HCT116 (cell line): ENCODE results near the gene C1orf115. TPM values are rescaled to one million over a fixed set of nuclear protein-coding genes. Genes with fewer than 3 reads are reported as not detected.

Experiments
- ATAC-seq: fragments of 200-7000 bp; cut with Tn5 transposase; 2 replicates; pipeline ENCODE4 v1.9.1; 2020; ENCODE audit warnings: mild to moderate bottlenecking, moderate library complexity
- Bru-seq: library from RNA; stranded (reverse); fragments of 400-500 nt; gene quantifications from one replicate; lab custom pipeline; 2021; lab: Mats Ljungman, UMichigan
- BruChase-seq, 2 experiments: library from RNA; stranded (reverse); fragments of 400-500 nt; gene quantifications; one replicate each; lab custom pipeline; 2021; lab: Mats Ljungman, UMichigan
- BruUV-seq: library from RNA; stranded (reverse); fragments of 400-500 nt; replicated peaks from 2 replicates; lab custom pipeline; 2021; lab: Mats Ljungman, UMichigan
- CTCF ChIA-PET: fragments of 300-600 bp; sonication (Branson Sonifier 250); formaldehyde crosslinking; loops from one replicate; lab custom pipeline; 2021; ENCODE audit warnings: antibody characterized with exemption; lab: Charles Lee
- POLR2A ChIA-PET: fragments of 300-600, 350-600 bp; sonication (Branson Sonifier 250); formaldehyde crosslinking; loops from one replicate; lab custom pipeline; 2021; ENCODE audit warnings: antibody characterized with exemption; lab: Charles Lee
- RAD21 ChIA-PET, 2 experiments: fragments of 300-600 bp; sonication (Branson Sonifier 250); formaldehyde crosslinking; loops; one replicate each; lab custom pipeline; 2023; ENCODE audit warnings: low total read pairs in 2 of 2; ENCODE audit not compliant: uncharacterized antibody in 2 of 2, unreplicated experiment in 2 of 2, low non-redundant PET in 1 of 2; lab: Charles Lee
- DNase-seq: peaks from one replicate; pipeline ENCODE4 v3.0.0-alpha.2; 2010; ENCODE audit warnings: low read depth, low spot score
- H2AFZ ChIP-seq: fragments of 200-600 bp; shearing (Covaris generic), sonication (generic); 2 replicates; pipeline ENCODE4 v1.6.1; 2017; ENCODE audit warnings: low read depth, mixed run types, mixed read lengths, antibody characterized with exemption, low read length; ENCODE audit not compliant: poor library complexity, severe bottlenecking
- H3K27ac ChIP-seq: 2 replicates; pipeline ENCODE4 v1.5.1; 2012; ENCODE audit warnings: low read depth, low read length
- H3K27me3 ChIP-seq: fragments of 200-600 bp; sonication (generic); 2 replicates; pipeline ENCODE4 v1.6.1; 2016; ENCODE audit warnings: mixed run types, low read length, mixed read lengths; ENCODE audit not compliant: insufficient read depth
- H3K36me3 ChIP-seq, 2 experiments: fragments of 200-500 bp in 1 of 2; fragments of 200-600 bp in 1 of 2; sonication (Bioruptor generic) in 1 of 2; sonication (generic) in 1 of 2; 2 replicates each; pipeline versions ENCODE4 v1.5.1 to v1.6.1; 2014 to 2016; ENCODE audit warnings: low read length in 2 of 2, inconsistent platforms in 1 of 2, mixed read lengths in 1 of 2, mixed run types in 1 of 2; ENCODE audit not compliant: insufficient read depth in 2 of 2, control insufficient read depth in 1 of 2
- H3K4me1 ChIP-seq, 2 experiments: fragments of 200-600 bp in 1 of 2; sonication (generic) in 1 of 2; 2 replicates each; pipeline versions ENCODE4 v1.5.1 to v1.6.1; 2012 to 2017; ENCODE audit warnings: low read length in 2 of 2, inconsistent platforms in 1 of 2, mild to moderate bottlenecking in 1 of 2, mixed read lengths in 1 of 2, mixed run types in 1 of 2, moderate library complexity in 1 of 2; ENCODE audit not compliant: insufficient read depth in 2 of 2, control insufficient read depth in 1 of 2
- H3K4me2 ChIP-seq: fragments of 200-600 bp; sonication (generic); 2 replicates; pipeline ENCODE4 v1.6.1; 2017; ENCODE audit warnings: mixed run types, low read length, mixed read lengths
- H3K4me3 ChIP-seq, 2 experiments: fragments of 200-600 bp in 1 of 2; sonication (generic) in 1 of 2; replicated peaks in 1 of 2; 2 replicates each; pipeline ENCODE4 v1.5.1; 2011 to 2016; ENCODE audit warnings: low read length in 2 of 2, control low read depth in 1 of 2, low read depth in 1 of 2, mild to moderate bottlenecking in 1 of 2, mixed read lengths in 1 of 2, mixed run types in 1 of 2
- H3K79me2 ChIP-seq: fragments of 200-600 bp; sonication (generic); 2 replicates; pipeline ENCODE4 v1.6.1; 2017; ENCODE audit warnings: mild to moderate bottlenecking, mixed run types, low read length, moderate library complexity, mixed read lengths; ENCODE audit not compliant: insufficient read depth
- H3K9ac ChIP-seq: fragments of 200-600 bp; sonication (generic); 2 replicates; pipeline ENCODE4 v1.6.1; 2016; ENCODE audit warnings: low read length, mixed read lengths
- H3K9me2 ChIP-seq: fragments of 200-600 bp; sonication (generic), shearing (Covaris generic); 2 replicates; pipeline ENCODE4 v1.6.1; 2017; ENCODE audit warnings: mixed run types, mild to moderate bottlenecking, moderate library complexity; ENCODE audit not compliant: insufficient read depth
- H3K9me3 ChIP-seq, 2 experiments: fragments of 200-500 bp in 1 of 2; fragments of 200-600 bp in 1 of 2; sonication (Bioruptor generic) in 1 of 2; sonication (generic) in 1 of 2; 2 replicates each; pipeline ENCODE4 v1.6.1; 2014 to 2017; ENCODE audit warnings: low read length in 2 of 2, mixed read lengths in 2 of 2, inconsistent platforms in 1 of 2, low read depth in 1 of 2, mild to moderate bottlenecking in 1 of 2, mixed run types in 1 of 2, moderate library complexity in 1 of 2; ENCODE audit not compliant: control insufficient read depth in 1 of 2, insufficient read depth in 1 of 2
- H4K20me1 ChIP-seq: fragments of 200-600 bp; sonication (generic), shearing (Covaris generic); 2 replicates; pipeline ENCODE4 v1.6.1; 2017; ENCODE audit warnings: mixed run types, mild to moderate bottlenecking, moderate library complexity; ENCODE audit not compliant: insufficient read depth
- ATF3 ChIP-seq: IDR thresholded peaks from 2 replicates; pipeline ENCODE4 v1.6.1; 2012
- CBX3 ChIP-seq: IDR thresholded peaks from 2 replicates; pipeline ENCODE4 v1.6.1; 2012; ENCODE audit warnings: low read depth
- CTCF ChIP-seq, 3 experiments: fragments of 200-600 bp in 1 of 3; sonication (generic) in 1 of 3; IDR thresholded peaks in 2 of 3; conservative IDR thresholded peaks in 1 of 3; 2 replicates each; pipeline ENCODE4 v1.5.1; 2012 to 2017; ENCODE audit warnings: low read depth in 2 of 3, low read length in 2 of 3, antibody characterized with exemption in 1 of 3, borderline replicate concordance in 1 of 3, control low read depth in 1 of 3, mild to moderate bottlenecking in 1 of 3, mixed read lengths in 1 of 3, mixed run types in 1 of 3, moderate library complexity in 1 of 3; ENCODE audit not compliant: insufficient read depth in 1 of 3
- EZH2 ChIP-seq: fragments of 200-600 bp; sonication (generic); IDR thresholded peaks from 2 replicates; pipeline ENCODE4 v1.6.1; 2017; ENCODE audit warnings: antibody characterized with exemption, mixed run types
- MAX ChIP-seq: IDR thresholded peaks from 2 replicates; pipeline ENCODE4 v1.6.1; 2012
- POLR2A ChIP-seq: IDR thresholded peaks from 2 replicates; pipeline ENCODE4 v1.7.0; 2011; ENCODE audit warnings: borderline replicate concordance; ENCODE audit not compliant: insufficient read depth, insufficient read length; ENCODE audit errors: extremely low read depth
- POLR2AphosphoS5 ChIP-seq: IDR thresholded peaks from 2 replicates; pipeline ENCODE4 v1.6.1; 2011; ENCODE audit warnings: mild to moderate bottlenecking, low read depth, low read length, moderate library complexity
- RAD21 ChIP-seq: IDR thresholded peaks from 2 replicates; pipeline ENCODE4 v1.6.1; 2012; ENCODE audit warnings: low read depth, mild to moderate bottlenecking
- REST ChIP-seq: IDR thresholded peaks from 2 replicates; pipeline ENCODE4 v1.6.1; 2012; ENCODE audit warnings: low read depth
- SP1 ChIP-seq: IDR thresholded peaks from 2 replicates; pipeline ENCODE4 v1.6.1; 2012; ENCODE audit warnings: low read depth
- TCF7L2 ChIP-seq: IDR thresholded peaks from 2 replicates; pipeline ENCODE4 v1.7.0; 2011; ENCODE audit warnings: borderline replicate concordance, inconsistent platforms; ENCODE audit not compliant: insufficient read depth, insufficient read length; ENCODE audit errors: extremely low read depth
- YY1 ChIP-seq: IDR thresholded peaks from 2 replicates; pipeline ENCODE4 v1.6.1; 2011; ENCODE audit warnings: low read length, low read depth, moderate library complexity, mild to moderate bottlenecking; ENCODE audit not compliant: insufficient replicate concordance; ENCODE audit errors: extremely low read depth
- ZFX ChIP-seq: fragments of 450-650 bp; IDR thresholded peaks from 2 replicates; pipeline ENCODE4 v1.6.1; 2017
- ZNF274 ChIP-seq: fragments of 200-500 bp; sonication (Bioruptor generic); IDR thresholded peaks from 2 replicates; pipeline ENCODE4 v1.6.1; 2014; ENCODE audit warnings: mild to moderate bottlenecking, low read depth, low read length, inconsistent platforms
- intact Hi-C: fragments of 100-400 bp; cut with micrococcal nuclease; formaldehyde crosslinking; loops from 2 replicates; pipeline ENCODE4 v1.10.0; 2022
- long read RNA-seq: library from polyadenylated mRNA; unstranded; transcript quantifications from one replicate; pipeline ENCODE4 v2.0.0, GENCODE V29; 2021; ENCODE audit not compliant: unreplicated experiment
- polyA plus RNA-seq: library from polyadenylated mRNA; unstranded; fragments of >200 nt; gene quantifications from 2 replicates; pipeline ENCODE4 v1.2.1, GENCODE V29; 2012; ENCODE audit warnings: missing spikeins
- total RNA-seq: library from RNA; stranded (reverse); gene quantifications from one replicate; pipeline ENCODE4 v1.2.1, GENCODE V29; 2021; ENCODE audit not compliant: unreplicated experiment

The C1orf115 gene
- total RNA-seq: 16.8 TPM
- polyA plus RNA-seq: 13.1 and 15.0 TPM in 2 replicates
- percentile 67 among the genes with signal in this experiment for Bru-seq, nascent RNA
- percentile 83 among the genes with signal in this experiment for BruChase-seq, experiment 1, labeled RNA remaining after a 6-hour chase
- BruChase-seq, experiment 2, labeled RNA remaining after a 2-hour chase: percentile 78 among the genes with signal in this experiment
- long read RNA-seq, transcript C1orf115-201 (2 exons, 3,413 nt): major isoform, 55 of 61 reads
- long read RNA-seq, partial matches to known transcripts: 0 of 61 reads
- long read RNA-seq, other reads (novel, unspliced or antisense): 6 of 61 reads

GRCh38 chr1:220690140-220691052, at the start of gene C1orf115:
TSS of gene C1orf115 (plus strand) at chr1:220690363. CDS start at chr1:220690403, 40 bp downstream.
- ChIA-PET CTCF (interaction anchor here (2.0 kb wide), 1 partner anchor 43 kb away, joined by 10 read pairs; no protein-coding TSS in a partner anchor), RAD21 (no interaction called here)

More at GRCh38 chr1:220690140-220691052, at the start of gene C1orf115:
- peak within 1 kb of the TSS; percentile 80 for H3K9ac ChIP-seq
- TF ChIP-seq EZH2 (no peak), POLR2A (peak; percentile 53), ATF3 (no peak), ZNF274 (no peak), CBX3 (peak; percentile 89; the same call in 1 of the 2 replicates), ZFX (peak; percentile 68), POLR2AphosphoS5 (peak; percentile 93), SP1 (peak; percentile 45; the same call in 1 of the 2 replicates), MAX (peak; percentile 77), YY1 (peak; percentile 54), RAD21 (peak; percentile 61), REST (no peak), TCF7L2 (peak; percentile 17), CTCF (IDR thresholded peaks at IDR 0.05 in 2 of 3, conservative IDR thresholded peaks at IDR 0.05 in 1 of 3; ENCODE audit: borderline replicate concordance in 1 of 3, insufficient read depth in 1 of 3, low read depth in 2 of 3, low read length in 2 of 3) (peak; percentile 87 to 98 (median 92))
- TF ChIP-seq, all 23 proteins: peak for 10
- BruUV-seq: no TSS peak
- no peaks in the 10 kb centered on the region for H3K9me2 ChIP-seq
- no peaks in the 10 kb centered on the region for H3K9me3 ChIP-seq
- H3K27ac ChIP-seq: peak within 1 kb of the TSS; percentile 64; the same call in 1 of the 2 replicates
- no peaks in the 10 kb centered on the region for H3K79me2 ChIP-seq
- H3K4me3 ChIP-seq: peak within 1 kb of the TSS; percentile 75 to 84
- intact Hi-C loops: loop anchor here (1.0 kb wide), 2 partner anchors 43 to 86 kb away; no protein-coding TSS in a partner anchor
- peaks cover 0 to 18% of the 10 kb centered on the region in 2 experiments; a peak in 2 of 4 replicates for H3K4me1 ChIP-seq
- POLR2A ChIA-PET: no interaction called here
- ATAC-seq (peak; percentile 92), DNase-seq (peak; percentile 71)
- peak within 1 kb of the TSS; percentile 99 for H2AFZ ChIP-seq
- H4K20me1 ChIP-seq: no peaks in the 10 kb centered on the region
- H3K36me3 ChIP-seq: no peaks in the 10 kb centered on the region
- H3K27me3 ChIP-seq: no peaks in the 10 kb centered on the region
- peak within 1 kb of the TSS; percentile 91 for H3K4me2 ChIP-seq
